ENCODE results near the gene SLC13A2.

- no peak for TF ChIP-seq POLR2AphosphoS5 (IDR thresholded peaks at IDR 0.05)
- no peak for TF ChIP-seq CTCF (IDR thresholded peaks at IDR 0.05)
- TF ChIP-seq POLR2A (IDR thresholded peaks at IDR 0.05), result no peak
- TF ChIP-seq EP300 (IDR thresholded peaks at IDR 0.05), result no peak
These were observed 36.3 kb downstream of the SLC13A2 start for GRCh38 chr17:28509789-28510188.

Data from gastroesophageal sphincter (tissue), 3 donors.